Measurements from ENCODE around the gene RASA3.
A peak's percentile ranks its signal among the peaks of the same experiment; 100 is the strongest.
"Not testable (repeated sequence)": the region's sequence is repeated elsewhere in the genome, so short reads cannot be mapped to it uniquely, and the experiment has no call there.

Gene RASA3

DNA sequence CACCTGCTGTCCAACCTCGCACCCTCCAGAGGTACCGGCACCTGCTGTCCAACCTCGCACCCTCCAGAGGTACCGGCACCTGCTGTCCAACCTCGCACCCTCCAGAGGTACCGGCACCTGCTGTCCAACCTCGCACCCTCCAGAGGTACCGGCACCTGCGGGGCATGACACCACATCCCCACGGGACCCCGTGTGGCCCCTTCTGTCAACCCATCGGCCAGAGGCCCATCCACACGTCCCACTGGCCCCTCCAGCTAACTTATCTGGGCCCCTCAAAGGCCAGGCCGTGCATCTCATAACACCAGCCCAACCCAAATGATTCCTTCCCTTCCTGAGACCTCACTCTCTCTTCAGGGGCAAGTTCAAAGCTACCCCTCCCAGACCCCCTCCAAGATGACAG, 6.3 kb downstream of the RASA3 start:
- DNase-seq = not testable (repeated sequence)

DNA sequence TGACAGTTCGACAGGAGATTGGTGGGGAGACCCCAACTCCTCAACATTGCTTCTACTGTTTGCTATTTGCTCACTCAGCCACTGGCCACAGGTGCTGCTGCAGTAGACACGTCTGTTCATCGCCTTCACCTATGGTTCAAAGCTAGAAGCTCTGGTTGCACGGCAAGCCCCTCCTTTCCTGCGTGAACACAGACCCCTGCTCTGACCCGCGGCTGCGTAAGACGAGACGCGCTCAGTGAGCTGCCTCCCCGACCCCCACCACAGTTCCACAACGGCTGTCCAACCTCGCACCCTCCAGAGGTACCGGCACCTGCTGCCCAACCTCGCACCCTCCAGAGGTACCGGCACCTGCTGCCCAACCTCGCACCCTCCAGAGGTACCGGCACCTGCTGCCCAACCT, 6.8 kb downstream of the RASA3 start:
- no peak for DNase-seq

DNA sequence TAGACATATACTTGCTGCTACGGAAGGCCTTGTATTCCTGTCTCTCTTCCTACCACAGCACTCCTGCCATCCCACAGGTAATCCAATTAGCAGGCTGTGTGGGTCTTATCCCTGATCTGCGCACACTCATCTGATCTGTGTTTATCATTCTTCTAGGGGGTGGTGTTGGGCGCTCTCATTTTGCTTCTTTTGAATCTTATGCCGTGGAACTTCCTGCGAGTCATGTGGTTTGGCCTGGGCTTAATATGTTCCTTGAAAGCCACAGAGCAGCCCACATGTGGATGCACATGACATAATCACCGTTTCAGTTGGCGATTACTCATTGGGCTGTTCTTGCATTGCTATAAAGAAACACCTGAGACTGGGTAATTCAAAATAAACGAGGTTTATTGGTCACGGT, 7.5 kb downstream of the RASA3 start:
- peak; percentile 67 for DNase-seq

DNA sequence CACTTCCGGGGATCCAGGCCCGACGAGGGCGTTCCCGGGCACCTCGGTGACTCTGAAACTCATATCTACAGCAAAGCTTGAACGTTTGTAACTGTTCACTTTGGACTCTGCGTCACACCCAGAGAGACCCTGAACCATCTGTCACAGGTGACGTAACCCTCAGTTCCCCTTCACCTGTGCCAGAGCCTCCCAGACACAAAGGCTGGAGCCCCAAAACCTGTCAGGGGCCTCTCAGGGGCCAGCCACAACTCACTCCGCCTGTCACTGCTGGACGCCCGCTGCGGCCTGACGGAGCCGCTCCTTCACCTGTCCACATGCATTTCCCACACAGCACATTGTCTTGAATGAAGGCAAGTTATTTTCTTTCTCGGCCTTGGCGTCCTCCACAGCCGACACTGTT, 8.0 kb downstream of the RASA3 start:
- no peak for DNase-seq

DNA sequence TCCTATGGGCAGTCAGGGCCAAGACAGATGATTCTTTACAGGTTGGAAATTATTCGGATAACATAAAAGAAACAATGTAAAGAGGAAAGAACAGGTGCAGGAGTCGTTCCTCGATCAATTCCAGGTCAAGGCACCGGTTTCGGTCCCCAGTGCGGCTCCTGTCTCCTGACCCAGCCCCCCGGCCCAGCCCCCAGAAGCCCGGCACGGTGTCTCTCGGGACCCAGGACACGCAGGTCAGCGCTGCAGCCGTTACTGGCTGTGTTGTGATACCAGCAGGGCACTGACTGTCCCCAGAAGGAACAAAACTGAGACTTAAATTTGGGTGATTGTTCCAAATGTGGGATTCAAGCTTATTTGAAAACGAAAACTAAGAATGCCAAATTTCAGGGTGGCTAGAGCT, 8.5 kb downstream of the RASA3 start:
- no peak for DNase-seq

DNA sequence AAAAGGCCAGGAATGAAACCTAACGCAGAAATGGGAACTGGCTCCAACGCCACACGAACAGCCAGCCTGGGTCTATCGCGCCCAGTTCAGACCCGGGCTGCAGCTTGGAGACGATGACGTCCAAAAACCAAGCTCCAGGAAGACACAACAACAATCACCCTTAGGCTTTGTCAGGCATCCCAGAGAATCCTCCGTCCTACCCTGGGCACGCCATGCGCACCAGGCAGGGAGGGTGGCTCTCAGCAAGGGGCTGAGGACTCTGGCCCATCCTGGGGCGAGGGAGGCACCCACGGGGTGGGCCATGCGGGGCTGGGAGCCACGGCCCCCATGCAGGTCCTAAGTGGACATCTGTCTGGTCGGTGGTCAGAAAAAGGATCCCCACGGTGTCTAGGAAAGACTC, 9.0 kb downstream of the RASA3 start:
- no peak for DNase-seq

DNA sequence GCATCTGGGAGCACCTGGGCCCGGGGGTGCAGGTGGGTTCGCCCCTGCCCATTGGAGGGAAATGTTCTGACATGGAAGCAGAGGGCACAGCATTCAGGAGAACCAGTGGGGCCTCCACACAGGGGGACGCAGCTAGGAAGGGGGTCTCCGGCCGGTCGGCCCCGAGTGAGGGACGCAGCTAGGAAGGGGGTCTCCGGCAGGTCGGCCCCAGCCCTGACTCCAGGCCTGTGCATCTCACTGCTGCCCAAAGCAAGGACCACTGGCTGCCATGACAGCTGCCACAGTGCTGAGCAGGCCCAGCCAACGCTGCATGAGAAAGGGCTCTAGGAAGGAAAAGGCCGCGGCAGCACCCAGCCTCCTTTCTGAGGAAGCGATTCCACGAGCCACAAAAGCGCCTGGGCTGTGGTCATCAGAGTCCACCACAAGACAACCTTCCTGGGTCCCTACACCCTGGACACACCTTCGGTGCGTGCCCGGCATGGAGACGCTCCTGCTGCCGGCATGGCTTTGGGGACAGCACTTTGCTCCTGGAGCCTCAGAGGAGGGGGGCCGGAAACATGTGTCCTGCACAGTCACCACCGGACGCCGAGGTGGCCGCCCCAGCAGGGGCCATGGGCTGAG, 9.7 kb downstream of the RASA3 start:
- no peak for DNase-seq

DNA sequence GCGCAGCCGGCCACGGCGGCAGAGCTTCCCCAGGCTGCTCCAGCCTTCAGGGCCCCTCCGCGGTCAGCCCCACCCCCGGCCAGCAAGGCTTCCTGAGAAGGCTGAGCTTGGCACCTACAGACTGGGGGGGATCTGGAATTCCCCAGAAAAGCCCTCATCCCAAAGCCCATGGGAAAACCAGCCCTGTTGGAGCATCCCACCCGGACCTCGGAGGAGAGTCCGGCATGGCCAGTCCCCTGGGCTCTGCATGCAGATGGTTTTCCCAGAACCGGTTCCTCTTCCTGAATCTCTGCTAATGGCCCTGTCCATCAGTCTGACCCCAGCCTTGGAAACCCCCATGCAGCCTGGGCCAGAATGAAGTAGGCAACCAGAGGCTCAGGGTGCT, 10.3 kb downstream of the RASA3 start:
- DNase-seq = no peak

DNA sequence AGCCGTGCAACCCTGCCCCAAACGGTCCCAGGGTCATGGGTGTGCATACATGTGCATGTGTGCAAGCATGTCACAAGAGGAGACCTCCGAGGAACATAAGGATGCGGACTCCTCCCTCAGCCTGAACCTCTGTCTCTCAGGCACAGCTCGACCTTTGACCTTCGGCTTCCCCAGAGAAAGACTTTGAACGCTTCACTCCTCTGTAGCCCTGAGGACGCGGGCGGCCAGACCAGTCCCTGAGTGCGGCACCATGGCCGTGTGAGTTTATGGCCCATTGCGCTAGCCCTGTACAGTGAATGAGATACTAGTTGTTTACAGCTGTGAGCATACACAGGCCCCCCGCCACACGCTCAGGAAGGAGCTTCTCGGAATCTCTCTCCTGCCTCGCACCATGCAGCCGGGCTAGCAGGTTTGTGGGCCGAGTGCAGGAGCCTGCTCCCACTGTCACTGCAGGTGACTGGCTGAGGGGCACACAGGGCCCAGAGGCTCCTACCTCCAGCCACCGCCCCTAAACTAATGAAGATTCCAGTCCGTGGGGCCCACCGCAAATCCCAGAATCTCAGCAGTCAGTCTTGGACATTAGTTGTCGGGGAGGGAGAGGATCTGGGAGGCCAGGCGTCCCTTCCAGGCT, 10.8 kb downstream of the RASA3 start:
- DNase-seq = no peak

DNA sequence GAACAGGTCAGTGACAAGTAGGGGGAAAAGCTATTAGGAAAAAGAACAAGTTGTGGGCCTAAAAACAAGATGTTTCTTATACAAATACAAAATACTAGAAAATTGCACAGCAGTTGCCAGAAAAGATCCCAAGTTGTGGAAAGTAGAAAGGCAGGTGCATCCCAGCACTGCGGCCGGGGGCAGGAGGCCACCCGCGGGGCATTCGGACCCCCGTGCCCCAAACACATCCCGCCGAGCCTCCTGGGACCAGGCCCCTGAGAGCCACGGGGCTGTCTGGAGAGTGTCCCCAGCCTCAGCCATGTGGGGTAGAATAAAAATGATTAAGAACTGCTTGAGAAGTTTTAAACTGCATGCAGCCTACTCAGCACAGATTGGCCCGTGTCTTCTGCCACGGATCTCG, 11.4 kb downstream of the RASA3 start:
- no peak for DNase-seq

DNA sequence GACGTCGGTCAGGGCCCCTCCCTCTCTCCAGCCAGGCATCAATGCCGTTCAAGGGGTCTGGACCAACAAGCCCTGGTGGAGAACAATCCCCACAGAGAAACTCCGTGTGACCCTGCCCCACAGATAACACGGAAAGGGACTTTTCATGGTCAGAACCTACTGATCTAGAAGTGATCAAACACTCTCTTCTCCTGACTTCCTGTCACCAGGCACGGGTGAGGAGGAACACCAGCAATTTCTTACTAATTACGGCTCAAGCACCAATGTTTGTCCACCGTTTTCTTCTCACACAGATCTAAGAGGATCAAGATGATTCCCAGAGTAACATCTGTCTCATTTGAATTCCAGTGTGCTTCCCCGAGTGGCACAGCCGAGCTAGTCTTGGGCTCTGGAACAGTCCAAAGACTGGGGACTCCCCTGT, 11.8 kb downstream of the RASA3 start:
- no peak for DNase-seq

DNA sequence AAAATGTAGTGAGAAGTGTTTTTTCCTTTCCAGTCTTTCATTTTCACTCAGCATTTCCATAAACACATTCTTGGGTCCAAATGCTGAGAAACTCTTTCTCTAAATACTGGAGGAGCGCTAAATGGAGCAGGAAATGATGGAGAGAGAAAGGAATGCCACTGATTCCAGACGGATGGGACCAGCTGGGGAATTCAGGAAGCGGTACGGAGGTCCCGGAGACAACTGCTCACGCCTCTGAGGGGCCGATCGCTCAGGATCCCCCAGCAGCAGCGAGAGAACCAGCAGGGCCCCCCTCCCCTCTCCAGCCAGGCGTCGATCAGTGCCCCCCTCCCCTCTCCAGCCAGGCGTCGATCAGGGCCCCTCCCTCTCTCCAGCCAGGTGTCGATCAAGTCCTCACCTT, 13.2 kb downstream of the RASA3 start:
- no peak for DNase-seq

DNA sequence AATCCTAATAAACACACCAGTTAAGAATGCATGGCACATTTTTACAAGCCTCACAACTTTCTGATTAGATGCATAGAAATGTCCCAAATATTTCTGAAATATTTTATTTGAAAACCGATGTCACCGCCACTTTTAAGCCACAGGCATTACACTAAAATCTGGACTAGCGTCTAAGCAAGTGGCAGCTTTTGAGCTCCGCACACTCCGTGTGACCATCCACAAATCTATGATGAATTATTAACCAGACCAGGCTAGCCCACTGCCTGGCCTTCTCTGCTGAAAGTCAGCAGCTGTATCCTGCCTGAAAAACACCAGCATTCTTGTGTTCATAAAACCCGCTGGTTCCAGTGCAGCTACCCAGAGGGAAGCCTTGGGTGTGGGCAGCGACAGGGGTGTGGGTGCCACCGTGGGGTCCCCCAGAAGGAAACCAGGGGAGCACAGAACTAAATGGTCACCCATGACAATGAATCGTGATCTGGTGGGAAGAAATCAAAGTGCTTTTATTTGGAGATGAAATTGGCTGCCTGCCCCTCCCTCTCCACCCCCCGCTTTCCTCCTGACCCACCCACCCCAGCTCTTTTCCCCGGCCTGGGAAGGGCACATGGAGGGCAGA, 13.8 kb downstream of the RASA3 start:
- no peak for DNase-seq

DNA sequence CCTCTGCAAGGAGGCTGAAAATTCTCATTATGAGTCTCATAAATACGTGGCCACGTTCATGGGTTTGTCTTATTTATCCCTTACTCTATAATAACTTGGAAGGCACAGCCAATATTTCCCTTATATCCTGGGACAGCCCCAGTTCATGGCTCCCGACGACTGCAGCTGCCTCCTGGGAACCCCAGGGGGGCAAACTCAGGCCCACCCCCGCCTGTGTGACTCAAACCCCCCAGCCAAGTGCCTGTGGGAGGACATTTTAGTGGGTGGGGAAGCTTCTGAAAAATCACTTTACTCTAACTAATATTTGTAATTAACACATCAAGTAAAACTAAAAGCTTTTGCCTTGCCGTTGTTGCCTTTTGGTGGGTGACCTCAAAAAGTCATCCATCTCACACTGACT, 14.3 kb downstream of the RASA3 start:
- DNase-seq = no peak

DNA sequence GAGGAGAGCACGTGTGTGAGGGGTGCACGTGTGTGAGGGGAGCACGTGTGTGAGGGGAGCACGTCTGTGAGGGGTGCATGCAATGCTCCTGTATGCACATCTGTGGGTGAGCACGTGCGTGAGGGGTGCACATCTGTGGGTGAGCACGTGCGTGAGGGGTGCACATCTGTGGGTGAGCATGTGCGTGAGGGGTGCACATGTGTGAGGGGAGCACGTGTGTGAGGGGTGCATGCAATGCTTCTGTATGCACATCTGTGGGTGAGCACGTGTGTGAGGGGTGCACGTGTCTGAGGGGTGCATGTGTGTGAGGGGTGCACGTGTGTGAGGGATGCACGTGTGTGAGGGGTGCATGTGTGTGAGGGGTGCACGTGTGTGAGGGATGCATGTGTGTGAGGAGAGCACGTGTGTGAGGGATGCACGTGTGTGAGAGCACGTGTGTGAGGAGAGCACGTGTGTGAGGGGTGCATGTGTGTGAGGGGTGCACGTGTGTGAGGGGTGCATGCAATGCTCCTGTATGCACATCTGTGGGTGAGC, 15.0 kb downstream of the RASA3 start:
- DNase-seq = not testable (repeated sequence)

DNA sequence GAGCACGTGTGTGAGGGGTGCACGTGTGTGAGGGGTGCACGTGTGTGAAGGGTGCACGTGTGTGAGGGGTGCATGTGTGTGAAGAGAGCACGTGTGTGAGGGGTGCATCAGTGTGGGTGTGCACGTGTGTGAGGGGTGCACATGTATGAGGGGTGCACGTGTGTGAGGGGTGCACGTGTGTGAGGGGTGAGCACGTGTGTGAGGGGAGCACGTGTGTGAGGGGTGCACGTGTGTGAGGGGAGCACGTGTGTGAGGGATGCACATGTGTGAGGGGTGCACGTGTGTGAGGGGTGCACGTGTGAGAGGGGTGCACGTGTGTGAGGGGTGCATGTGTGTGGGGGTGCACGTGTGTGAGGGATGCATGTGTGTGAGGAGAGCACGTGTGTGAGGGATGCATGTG, 15.7 kb downstream of the RASA3 start:
- DNase-seq = peak; percentile 1

DNA sequence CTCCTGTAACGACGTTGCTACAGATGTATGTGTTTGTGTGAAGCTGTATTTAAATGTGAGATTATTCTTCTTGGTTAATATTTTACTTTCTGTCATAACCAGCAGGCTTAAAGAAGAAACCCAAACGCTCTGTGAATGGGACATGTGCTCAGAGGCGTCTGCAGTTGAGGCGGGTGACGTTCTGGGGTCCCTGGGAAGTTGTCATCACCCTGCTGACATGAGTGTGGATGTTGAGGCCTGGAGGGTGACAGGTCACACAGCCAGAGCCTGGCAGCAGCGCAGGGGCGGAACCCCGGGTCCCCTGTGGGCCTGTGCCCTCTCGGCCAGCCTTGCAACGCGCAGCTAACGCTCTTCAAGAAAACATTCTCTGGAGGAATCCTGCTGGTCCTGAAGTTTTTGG, 16.6 kb downstream of the RASA3 start:
- no peak for DNase-seq

DNA sequence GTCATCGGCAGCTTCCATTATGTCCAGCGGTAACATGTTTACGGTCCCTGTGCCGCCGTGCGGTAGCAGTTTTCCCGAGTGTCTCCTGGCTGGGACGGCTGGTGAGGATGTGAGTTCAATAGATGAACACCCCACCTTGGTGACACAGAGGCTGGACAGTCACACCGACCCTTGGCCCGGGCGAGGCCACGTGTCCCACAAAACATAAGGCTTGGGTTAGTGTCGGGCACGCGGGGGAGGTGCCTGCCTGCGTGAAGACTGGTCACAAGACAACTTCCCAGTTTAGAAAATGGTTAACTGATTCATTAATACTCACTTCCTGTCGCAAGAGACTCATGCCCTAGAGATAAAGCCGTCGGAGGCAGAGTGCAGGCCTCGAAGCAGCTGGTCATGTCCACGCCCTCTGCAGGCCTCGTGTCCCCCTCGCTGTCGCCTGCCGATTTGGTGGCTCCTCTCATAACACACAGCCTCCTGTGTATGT, 17.2 kb downstream of the RASA3 start:
- no peak for DNase-seq

DNA sequence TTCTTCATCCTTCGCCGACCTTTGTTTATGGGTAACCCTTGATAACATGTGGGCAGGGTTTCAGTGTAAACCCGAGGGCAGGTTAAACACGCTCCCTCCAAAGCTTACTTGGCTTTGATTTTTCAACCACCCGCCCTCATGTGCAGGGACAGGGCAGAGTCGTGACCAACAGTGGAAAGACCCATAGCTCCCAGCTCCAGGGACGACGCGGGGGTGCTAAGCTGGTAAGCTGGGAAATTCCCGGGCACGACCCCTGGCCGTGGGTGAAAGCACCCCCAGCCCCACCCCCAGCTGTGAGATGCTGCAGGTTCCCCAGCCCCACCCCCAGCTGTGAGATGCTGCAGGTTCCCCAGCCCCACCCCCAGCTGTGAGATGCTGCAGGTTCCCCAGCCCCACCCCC, 17.8 kb downstream of the RASA3 start:
- not testable (repeated sequence) for DNase-seq

DNA sequence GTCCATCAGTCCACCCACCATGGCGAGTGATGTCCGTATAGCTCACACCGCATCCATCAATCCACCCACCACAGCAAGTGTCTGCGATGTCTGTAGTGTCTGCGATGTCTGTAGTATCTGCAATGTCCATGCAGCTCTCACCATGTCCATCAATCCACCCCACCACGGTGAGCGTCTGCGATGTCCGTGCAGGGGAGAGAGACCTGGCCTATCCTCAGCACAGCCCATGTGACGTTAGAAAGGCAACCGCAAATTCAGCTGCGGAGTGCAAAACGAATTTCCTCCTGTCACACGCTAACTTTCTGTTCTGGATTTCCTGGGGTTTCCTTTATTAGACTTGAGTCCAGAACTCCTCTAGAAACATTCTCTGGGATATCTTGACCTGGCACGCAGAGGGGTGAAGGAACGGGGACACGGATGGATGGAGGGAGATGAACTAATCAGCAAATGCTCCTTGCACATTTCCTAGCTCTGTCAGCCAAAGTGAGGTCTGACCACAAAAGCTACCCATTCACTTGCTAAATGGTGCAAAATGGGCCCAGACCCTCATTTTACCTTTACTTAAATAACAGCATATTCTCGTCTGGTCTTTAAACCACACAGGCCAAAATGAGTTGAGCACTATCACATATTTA, 18.3 kb downstream of the RASA3 start:
- DNase-seq = peak; percentile 2

DNA sequence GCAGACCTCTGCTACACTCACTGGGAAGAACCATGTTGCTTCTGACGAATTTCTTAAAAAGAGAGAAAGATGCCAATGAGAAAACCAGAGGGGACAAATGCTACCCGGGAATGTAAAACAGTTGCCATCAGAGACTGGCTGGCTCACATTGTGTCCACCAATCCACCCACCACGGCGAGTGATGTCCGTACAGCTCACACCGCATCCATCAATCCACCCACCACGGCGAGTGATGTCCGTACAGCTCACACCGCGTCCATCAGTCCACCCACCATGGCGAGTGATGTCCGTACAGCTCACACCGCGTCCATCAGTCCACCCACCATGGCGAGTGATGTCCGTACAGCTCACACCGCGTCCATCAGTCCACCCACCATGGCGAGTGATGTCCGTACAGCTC, 19.0 kb downstream of the RASA3 start:
- not testable (repeated sequence) for DNase-seq

DNA sequence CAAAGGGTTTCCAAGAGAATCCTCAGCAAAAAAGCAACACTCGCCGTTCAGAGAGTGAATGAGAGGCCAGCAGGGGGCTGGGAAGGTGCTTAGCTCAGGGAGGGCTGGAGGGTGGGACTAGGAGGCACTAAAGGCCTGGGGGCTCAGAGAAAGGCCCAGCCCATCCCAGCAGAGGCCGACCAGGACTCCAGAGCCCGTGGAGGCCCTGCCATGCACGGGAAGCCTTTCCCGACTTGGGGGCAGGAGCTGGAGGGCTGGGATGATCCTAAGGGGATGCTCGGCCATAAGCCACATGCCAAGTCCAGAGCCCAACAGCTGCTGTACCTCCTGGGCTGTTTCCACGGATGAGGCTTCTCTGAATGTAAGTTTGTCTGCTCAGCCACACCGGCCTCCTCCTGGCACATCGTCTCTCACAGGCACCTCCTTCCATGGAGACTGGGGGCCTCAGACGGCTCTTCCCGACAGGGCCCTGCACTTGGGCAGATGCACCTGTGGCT, 19.5 kb downstream of the RASA3 start:
- no peak for DNase-seq

DNA sequence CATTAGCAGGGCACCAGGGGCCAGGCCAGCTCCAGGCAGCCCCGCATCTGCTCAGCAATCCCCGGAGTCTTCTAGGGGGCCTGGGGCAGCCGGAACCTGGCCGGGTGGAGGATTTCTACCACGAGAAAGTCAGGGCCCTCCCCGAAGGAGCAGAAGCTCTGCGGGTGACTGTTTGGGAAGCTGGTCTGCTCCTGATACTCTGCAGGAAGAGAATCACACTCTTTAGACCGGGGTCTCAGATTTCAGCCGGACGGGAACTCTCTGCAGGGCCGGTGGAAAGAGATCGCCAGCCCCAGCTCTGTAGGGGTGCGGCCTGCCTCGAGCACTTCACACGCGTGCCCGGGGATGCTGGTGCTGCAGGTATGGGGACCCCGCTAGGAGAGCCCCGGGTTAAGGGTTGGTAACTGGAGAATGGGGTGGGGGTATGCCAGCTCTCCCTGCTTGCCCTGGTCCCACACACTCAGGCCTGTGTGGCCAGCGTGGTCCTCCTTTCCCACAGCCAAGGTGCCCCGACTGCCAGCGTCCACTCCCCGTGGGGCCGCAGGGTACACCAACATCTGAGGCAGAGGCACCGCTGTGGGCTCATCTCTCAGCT, 20.1 kb downstream of the RASA3 start:
- no peak for DNase-seq

Data from activated gamma-delta T cell treated with Interleukin-2 at 50 U/mL for 16 hours (primary cell).